Neural cell (in vitro differentiated cells): ENCODE measurements around the gene FBRSL1. TPM values are rescaled to one million over a fixed set of nuclear protein-coding genes. Genes with fewer than 3 reads are reported as not detected.

Experiments
- H2AFZ ChIP-seq: fragments of 200-600, 300-800 bp; sonication (generic), shearing (Covaris generic); 2 replicates; pipeline ENCODE4 v1.6.0; 2014; ENCODE audit warnings: low read depth, mild to moderate bottlenecking, antibody characterized with exemption, low read length, moderate library complexity
- H3F3A ChIP-seq: fragments of 200-600 bp; shearing (Covaris generic); 2 replicates; pipeline ENCODE4 v1.6.1; 2016; ENCODE audit warnings: mild to moderate bottlenecking, moderate library complexity, mixed read lengths, antibody characterized with exemption, low read length; ENCODE audit not compliant: insufficient read depth, poor library complexity, severe bottlenecking
- H3K27ac ChIP-seq: fragments of 200-600, 300-800 bp; sonication (generic), shearing (Covaris generic); 2 replicates; pipeline ENCODE4 v1.5.1; 2014; ENCODE audit warnings: mild to moderate bottlenecking, low read length, moderate library complexity
- H3K27me3 ChIP-seq: fragments of 300-800, 200-600 bp; sonication (generic), shearing (Covaris generic); 2 replicates; pipeline ENCODE4 v1.6.0; 2014; ENCODE audit warnings: mild to moderate bottlenecking, low read depth, low read length, moderate library complexity; ENCODE audit not compliant: insufficient read depth
- H3K36me3 ChIP-seq: fragments of 300-800, 200-600 bp; sonication (generic), shearing (Covaris generic); 2 replicates; pipeline ENCODE4 v1.5.1; 2014; ENCODE audit warnings: mild to moderate bottlenecking, antibody characterized with exemption, low read length, moderate library complexity; ENCODE audit not compliant: insufficient read depth
- H3K4me2 ChIP-seq: fragments of 300-800, 200-600 bp; sonication (generic), shearing (Covaris generic); 2 replicates; pipeline ENCODE4 v1.6.0; 2014; ENCODE audit warnings: mild to moderate bottlenecking, low read length
- H3K4me3 ChIP-seq: fragments of 300-800, 200-600 bp; sonication (generic), shearing (Covaris generic); 2 replicates; pipeline ENCODE4 v1.5.1; 2014; ENCODE audit warnings: mild to moderate bottlenecking, low read length, moderate library complexity
- H3K79me2 ChIP-seq: fragments of 200-600 bp; shearing (Covaris generic); replicated peaks from 2 replicates; pipeline ENCODE4 v1.6.0; 2014; ENCODE audit warnings: mild to moderate bottlenecking, low read length, moderate library complexity; ENCODE audit not compliant: insufficient read depth
- H3K9ac ChIP-seq: fragments of 300-800, 200-600 bp; sonication (generic), shearing (Covaris generic); 2 replicates; pipeline ENCODE4 v1.6.1; 2016; ENCODE audit warnings: mild to moderate bottlenecking, low read length, mixed read lengths
- H3K9me2 ChIP-seq: fragments of 200-600 bp; shearing (Covaris generic); 2 replicates; pipeline ENCODE4 v1.6.1; 2016; ENCODE audit warnings: mild to moderate bottlenecking, low read length, mixed read lengths; ENCODE audit not compliant: insufficient read depth
- H3K9me3 ChIP-seq: fragments of 200-600, 300-800 bp; sonication (generic), shearing (Covaris generic); 2 replicates; pipeline ENCODE4 v1.6.1; 2016; ENCODE audit warnings: mild to moderate bottlenecking, mixed run types, low read length, moderate library complexity, mixed read lengths
- H4K20me1 ChIP-seq: fragments of 200-600 bp; shearing (Covaris generic); 2 replicates; pipeline ENCODE4 v1.6.1; 2016; ENCODE audit warnings: mild to moderate bottlenecking, mixed run types; ENCODE audit not compliant: insufficient read depth
- CTCF ChIP-seq: fragments of 450-650 bp; IDR thresholded peaks from 2 replicates; pipeline ENCODE4 v1.5.1; 2014; ENCODE audit warnings: antibody characterized with exemption, mild to moderate bottlenecking, moderate library complexity; ENCODE audit not compliant: poor library complexity, severe bottlenecking
- EP300 ChIP-seq: fragments of 450-650 bp; conservative IDR thresholded peaks from 2 replicates; pipeline ENCODE4 v1.6.1; 2014; ENCODE audit warnings: antibody characterized with exemption, mild to moderate bottlenecking, moderate library complexity; ENCODE audit not compliant: poor library complexity, severe bottlenecking
- EZH2 ChIP-seq: fragments of 200-600, 300-800 bp; shearing (Covaris generic), sonication (generic); IDR thresholded peaks from 2 replicates; pipeline ENCODE4 v1.6.1; 2014; ENCODE audit warnings: antibody characterized with exemption, low read length, borderline replicate concordance, mild to moderate bottlenecking; ENCODE audit not compliant: insufficient read depth, poor library complexity, severe bottlenecking
- MXI1 ChIP-seq: fragments of 450-650 bp; conservative IDR thresholded peaks from 2 replicates; pipeline ENCODE4 v1.6.1; 2014; ENCODE audit warnings: antibody characterized with exemption, mild to moderate bottlenecking; ENCODE audit not compliant: poor library complexity, severe bottlenecking
- POLR2AphosphoS5 ChIP-seq: IDR thresholded peaks from 2 replicates; pipeline ENCODE4 v1.6.1; 2012
- RAD21 ChIP-seq: fragments of 450-650 bp; conservative IDR thresholded peaks from 2 replicates; pipeline ENCODE4 v1.6.1; 2014; ENCODE audit warnings: antibody characterized with exemption, mild to moderate bottlenecking, moderate library complexity
- REST ChIP-seq: IDR thresholded peaks from 2 replicates; pipeline ENCODE4 v1.6.1; 2012; ENCODE audit warnings: borderline replicate concordance
- SMC3 ChIP-seq: fragments of 450-650 bp; conservative IDR thresholded peaks from 2 replicates; pipeline ENCODE4 v1.6.1; 2014; ENCODE audit warnings: antibody characterized with exemption, mild to moderate bottlenecking, moderate library complexity; ENCODE audit not compliant: poor library complexity
- TAF1 ChIP-seq: IDR thresholded peaks from 2 replicates; pipeline ENCODE4 v1.6.1; 2012; ENCODE audit warnings: low read depth
- polyA plus RNA-seq: library from polyadenylated mRNA; depleted of rRNA; stranded (reverse); fragments of >200 nt; gene quantifications from 2 replicates; pipeline ENCODE4 v1.2.3, GENCODE V29; 2014

The FBRSL1 gene
- polyA plus RNA-seq, 1 donor from 2014 or later: 11.9 TPM

GRCh38 chr12:132517013-132517739 lies 27.2 kb downstream of the FBRSL1 start:
- H3K4me2 ChIP-seq: no peak overlapping the region
- H3K4me3 ChIP-seq: no peak overlapping the region
- no peak overlapping the region for H3K9ac ChIP-seq
- no peak overlapping the region for H2AFZ ChIP-seq
- no peaks in the 10 kb centered on the region for H3K36me3 ChIP-seq
- H4K20me1 ChIP-seq: no peaks in the 10 kb centered on the region
- peaks cover 3% of the 10 kb centered on the region for H3K9me3 ChIP-seq
- TF ChIP-seq EZH2: no peak
- TF ChIP-seq CTCF: no peak
- TF ChIP-seq EP300: no peak
- TF ChIP-seq SMC3: no peak
- no peak for TF ChIP-seq TAF1
- TF ChIP-seq MXI1: no peak
- TF ChIP-seq REST: no peak
- no peak for TF ChIP-seq POLR2AphosphoS5
- no peak for TF ChIP-seq RAD21
- no peaks in the 10 kb centered on the region for H3K27me3 ChIP-seq
- H3K9me2 ChIP-seq: no peaks in the 10 kb centered on the region
- no peak overlapping the region for H3K27ac ChIP-seq
- no peaks in the 10 kb centered on the region for H3F3A ChIP-seq
- H3K79me2 ChIP-seq: no peaks in the 10 kb centered on the region

GRCh38 chr12:132517740-132518100 lies 27.8 kb downstream of the FBRSL1 start:
- Histone ChIP-seq H3K9ac (no peak overlapping the region), H3K9me2 (no peaks in the 10 kb centered on the region), H3K27me3 (no peaks in the 10 kb centered on the region), H3F3A (no peaks in the 10 kb centered on the region), H3K4me2 (no peak overlapping the region), H3K36me3 (no peaks in the 10 kb centered on the region), H3K9me3 (peaks cover 3% of the 10 kb centered on the region), H3K79me2 (no peaks in the 10 kb centered on the region), H2AFZ (no peak overlapping the region), H3K4me3 (no peak overlapping the region), H3K27ac (no peak overlapping the region), H4K20me1 (no peaks in the 10 kb centered on the region)
- TF ChIP-seq RAD21 (no peak), EP300 (no peak), REST (no peak), MXI1 (no peak), POLR2AphosphoS5 (no peak), EZH2 (no peak), SMC3 (no peak)
